Natural killer cell (primary cell): ENCODE data around the gene VEPH1. TPM values are rescaled to one million over a fixed set of nuclear protein-coding genes. Genes with fewer than 3 reads are reported as not detected.
A peak's percentile ranks its signal among the peaks of the same experiment; 100 is the strongest.

Source experiments
- ATAC-seq, 3 donors: fragments of 150-1000 bp in 2 of 3; fragments of 200-7000 bp in 1 of 3; cut with Tn5 transposase; 1 replicate in 1 of 3; 2 replicates in 2 of 3; pipeline ENCODE4 v1.10.0; 2021; ENCODE audit warnings: mild to moderate bottlenecking in 2 of 3, moderate library complexity in 2 of 3
- DNase-seq, 2 donors: peaks; one replicate each; pipeline versions ENCODE4 v3.0.0 to v3.0.0-alpha.2; 2013 to 2021; ENCODE audit warnings: mixed read lengths in 1 of 2
- H3K27ac ChIP-seq: one replicate; pipeline ENCODE4 v1.5.1; 2013; ENCODE audit warnings: mild to moderate bottlenecking, low read length
- H3K27me3 ChIP-seq: one replicate; pipeline ENCODE4 v1.6.1; 2013; ENCODE audit warnings: low read length; ENCODE audit not compliant: control insufficient read depth, insufficient read depth
- H3K36me3 ChIP-seq: one replicate; pipeline ENCODE4 v1.6.1; 2013; ENCODE audit warnings: low read length; ENCODE audit not compliant: control insufficient read depth, insufficient read depth
- H3K4me1 ChIP-seq: one replicate; pipeline ENCODE4 v1.6.1; 2013; ENCODE audit warnings: low read length; ENCODE audit not compliant: control insufficient read depth, insufficient read depth
- H3K4me3 ChIP-seq: one replicate; pipeline ENCODE4 v1.5.1; 2013; ENCODE audit warnings: low read length
- H3K9me3 ChIP-seq: one replicate; pipeline ENCODE4 v1.6.1; 2013; ENCODE audit warnings: low read length; ENCODE audit not compliant: control insufficient read depth, insufficient read depth
- H3K27ac Mint-ChIP-seq, 2 donors: one replicate each; pipeline ENCODE4 v1.8.0; 2022; ENCODE audit warnings: mild to moderate bottlenecking in 2 of 2, mixed read lengths in 2 of 2, moderate library complexity in 1 of 2
- H3K27me3 Mint-ChIP-seq, 2 donors: one replicate each; pipeline ENCODE4 v1.8.0; 2022; ENCODE audit warnings: low read depth in 2 of 2, mixed read lengths in 2 of 2
- H3K36me3 Mint-ChIP-seq: one replicate; pipeline ENCODE4 v1.8.0; 2022; ENCODE audit warnings: mixed read lengths
- H3K4me1 Mint-ChIP-seq, 2 donors: one replicate each; pipeline ENCODE4 v1.8.0; 2022; ENCODE audit warnings: mixed read lengths in 2 of 2
- H3K4me3 Mint-ChIP-seq: one replicate; pipeline ENCODE4 v1.8.0; 2022; ENCODE audit warnings: mild to moderate bottlenecking, moderate library complexity, mixed read lengths
- H3K9me3 Mint-ChIP-seq, 2 donors: one replicate each; pipeline ENCODE4 v1.8.0; 2022; ENCODE audit warnings: mixed read lengths in 2 of 2
- CTCF ChIP-seq: fragments of 200-600 bp; IDR thresholded peaks from one replicate; pipeline ENCODE4 v1.8.0; 2022; ENCODE audit warnings: antibody characterized with exemption
- WGBS: methylation state at CpG from one replicate; pipeline ENCODE4 v1.1.7; 2013; ENCODE audit warnings: missing lambda C conversion rate; ENCODE audit not compliant: insufficient coverage; 5-methylcytosine and 5-hydroxymethylcytosine counted together
- intact Hi-C: fragments of 100-400 bp; cut with micrococcal nuclease; formaldehyde crosslinking; loops from one replicate; pipeline ENCODE4 v1.14.2; 2022
- total RNA-seq, 4 donors: library from RNA; stranded (reverse); fragments of 120-200 nt in 1 of 4; gene quantifications; one replicate each; pipeline versions ENCODE4 v1.2.3 to v1.2.4, GENCODE V29; 2013 to 2022

Gene VEPH1
- total RNA-seq, 3 donors from 2014 or later (not counting 1 experiment from before 2014, with no cell fraction given): 0.41 to 1.3 (median 0.60) TPM

- Histone ChIP-seq H3K27me3 (no peaks in the 10 kb centered on the region), H3K4me3 (no peak overlapping the region), H3K4me1 (no peaks in the 10 kb centered on the region), H3K9me3 (no peaks in the 10 kb centered on the region), H3K27ac (no peak overlapping the region), H3K36me3 (no peaks in the 10 kb centered on the region)
- Mint-ChIP-seq H3K4me3 (no peak overlapping the region), H3K4me1 (no peaks in the 10 kb centered on the region), H3K36me3 (no peaks in the 10 kb centered on the region), H3K27me3 (peaks cover 19 to 29% of the 10 kb centered on the region in 2 donors), H3K27ac (no peak overlapping the region), H3K9me3 (no peaks in the 10 kb centered on the region)
- TF ChIP-seq CTCF: no peak
- WGBS: 85% methylated on average over 2 of the region's 3 CpGs
- intact Hi-C loops: no loop called here
- ATAC-seq (no peak), DNase-seq (no peak)
Measured at GRCh38 chr3:157495846-157496245, 7.4 kb downstream of the VEPH1 start.

GRCh38 chr3:157494581-157495281, 8.5 kb downstream of the VEPH1 start:
- intact Hi-C loops: no loop called here
- 76% methylated on average over 3 of the region's 3 CpGs for WGBS
- Histone ChIP-seq H3K27me3 (no peaks in the 10 kb centered on the region), H3K36me3 (no peaks in the 10 kb centered on the region), H3K9me3 (no peaks in the 10 kb centered on the region), H3K27ac (no peak overlapping the region), H3K4me3 (no peak overlapping the region), H3K4me1 (no peaks in the 10 kb centered on the region)
- no peak for ATAC-seq
- no peak overlapping the region for H3K4me3 Mint-ChIP-seq
- H3K9me3 Mint-ChIP-seq: no peaks in the 10 kb centered on the region
- H3K27me3 Mint-ChIP-seq: peaks cover 13 to 22% of the 10 kb centered on the region in 2 donors
- no peaks in the 10 kb centered on the region for H3K4me1 Mint-ChIP-seq
- no peak overlapping the region for H3K27ac Mint-ChIP-seq
- no peak for TF ChIP-seq CTCF
- no peak for DNase-seq
- no peaks in the 10 kb centered on the region for H3K36me3 Mint-ChIP-seq

GRCh38 chr3:157493627-157494550, 9.3 kb downstream of the VEPH1 start:
- H3K36me3 Mint-ChIP-seq: no peaks in the 10 kb centered on the region
- Histone ChIP-seq H3K27ac (no peak overlapping the region), H3K4me3 (no peak overlapping the region), H3K4me1 (no peaks in the 10 kb centered on the region), H3K9me3 (no peaks in the 10 kb centered on the region), H3K27me3 (no peaks in the 10 kb centered on the region), H3K36me3 (no peaks in the 10 kb centered on the region)
- TF ChIP-seq CTCF: no peak
- no peak overlapping the region for H3K27ac Mint-ChIP-seq
- intact Hi-C loops: no loop called here
- 94% methylated on average over 5 of the region's 5 CpGs for WGBS
- no peak for ATAC-seq
- DNase-seq: peak in 1 of 2 donors; percentile 8
- H3K4me1 Mint-ChIP-seq: no peaks in the 10 kb centered on the region
- no peak overlapping the region for H3K4me3 Mint-ChIP-seq
- H3K9me3 Mint-ChIP-seq: no peaks in the 10 kb centered on the region
- peaks cover 5 to 13% of the 10 kb centered on the region in 2 donors for H3K27me3 Mint-ChIP-seq
